WTC11 (cell line): ENCODE results near the gene GPRIN3.

Experiments
- CTCF ChIP-seq: fragments of 200-600 bp; IDR thresholded peaks from 2 replicates; pipeline ENCODE4 v1.8.0; 2022; ENCODE audit warnings: antibody characterized with exemption
- ESRRA ChIP-seq: sonication (generic); formaldehyde crosslinking; IDR thresholded peaks from 2 replicates; pipeline ENCODE4 v1.8.1; 2022; ENCODE audit warnings: mild to moderate bottlenecking, missing genetic modification reagents, borderline replicate concordance
- GABPB1 ChIP-seq: sonication (generic); formaldehyde crosslinking; IDR thresholded peaks from 2 replicates; pipeline ENCODE4 v1.8.1; 2023; ENCODE audit warnings: mild to moderate bottlenecking, missing genetic modification reagents
- MAX ChIP-seq: sonication (generic); formaldehyde crosslinking; IDR thresholded peaks from 2 replicates; pipeline ENCODE4 v1.8.0; 2022; ENCODE audit warnings: mild to moderate bottlenecking, missing genetic modification reagents
- SP1 ChIP-seq: sonication (generic); formaldehyde crosslinking; conservative IDR thresholded peaks from 2 replicates; pipeline ENCODE4 v1.8.1; 2022; ENCODE audit warnings: missing genetic modification reagents

- no peak for TF ChIP-seq GABPB1 (CRISPR knock-in tag)
- TF ChIP-seq CTCF = no peak
- no peak for TF ChIP-seq ESRRA (CRISPR knock-in tag)
- TF ChIP-seq MAX (CRISPR knock-in tag) = no peak
- no peak for TF ChIP-seq SP1 (CRISPR knock-in tag)
These were observed 49.1 kb downstream of the GPRIN3 start for GRCh38 chr4:89258506-89258905.
